Upper lobe of left lung (tissue), 4 donors: ENCODE measurements around the gene HNRNPH2.

Experiments
- EP300 ChIP-seq, 4 donors: sonication (generic); formaldehyde crosslinking; IDR thresholded peaks; one replicate each; pipeline ENCODE4 v1.5.1; 2017; ENCODE audit warnings: antibody characterized with exemption in 4 of 4, control low read depth in 2 of 4
- POLR2A ChIP-seq, 4 donors: fragments of 450-650 bp; IDR thresholded peaks; one replicate each; pipeline ENCODE4 v1.5.1; 2016 to 2017; ENCODE audit warnings: antibody characterized with exemption in 4 of 4, mild to moderate bottlenecking in 2 of 4
- TF ChIP-seq, protein P1 (sequence below), 6 experiments: fragments of 450-650 bp in 4 of 6; fragments of 200-600 bp in 2 of 6; sonication (generic) in 2 of 6; IDR thresholded peaks; one replicate each; pipeline ENCODE4 v1.5.1; 2016 to 2019; ENCODE audit warnings: antibody characterized with exemption in 6 of 6

DNA sequence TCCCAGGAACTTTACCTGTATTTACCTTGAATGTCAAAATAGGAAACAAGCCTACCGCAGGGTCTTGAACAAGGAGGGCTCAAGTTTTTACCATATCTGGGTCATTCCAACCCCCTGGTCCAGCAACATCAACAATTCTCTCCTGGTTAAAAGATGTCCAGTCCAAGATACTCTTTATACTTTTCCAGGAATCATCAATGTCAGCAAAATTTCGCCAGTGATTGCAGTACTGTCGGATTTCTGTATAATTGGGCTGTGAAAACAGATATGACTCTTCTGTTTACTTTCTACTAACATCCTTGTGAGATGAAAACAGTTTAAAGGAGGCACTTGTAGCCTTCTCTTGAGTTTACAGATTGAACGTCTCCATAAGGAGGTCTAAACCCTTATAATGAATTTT lies 9.3 kb upstream of the HNRNPH2 start:
- TF ChIP-seq POLR2A (IDR thresholded peaks at IDR 0.05) (no peak), EP300 (IDR thresholded peaks at IDR 0.05) (no peak)
- TF ChIP-seq, protein P1, sequence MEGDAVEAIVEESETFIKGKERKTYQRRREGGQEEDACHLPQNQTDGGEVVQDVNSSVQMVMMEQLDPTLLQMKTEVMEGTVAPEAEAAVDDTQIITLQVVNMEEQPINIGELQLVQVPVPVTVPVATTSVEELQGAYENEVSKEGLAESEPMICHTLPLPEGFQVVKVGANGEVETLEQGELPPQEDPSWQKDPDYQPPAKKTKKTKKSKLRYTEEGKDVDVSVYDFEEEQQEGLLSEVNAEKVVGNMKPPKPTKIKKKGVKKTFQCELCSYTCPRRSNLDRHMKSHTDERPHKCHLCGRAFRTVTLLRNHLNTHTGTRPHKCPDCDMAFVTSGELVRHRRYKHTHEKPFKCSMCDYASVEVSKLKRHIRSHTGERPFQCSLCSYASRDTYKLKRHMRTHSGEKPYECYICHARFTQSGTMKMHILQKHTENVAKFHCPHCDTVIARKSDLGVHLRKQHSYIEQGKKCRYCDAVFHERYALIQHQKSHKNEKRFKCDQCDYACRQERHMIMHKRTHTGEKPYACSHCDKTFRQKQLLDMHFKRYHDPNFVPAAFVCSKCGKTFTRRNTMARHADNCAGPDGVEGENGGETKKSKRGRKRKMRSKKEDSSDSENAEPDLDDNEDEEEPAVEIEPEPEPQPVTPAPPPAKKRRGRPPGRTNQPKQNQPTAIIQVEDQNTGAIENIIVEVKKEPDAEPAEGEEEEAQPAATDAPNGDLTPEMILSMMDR (IDR thresholded peaks at IDR 0.05) = no peak
